HCT116 (cell line): Measurements from ENCODE around the gene HSPA1A. TPM values are rescaled to one million over a fixed set of nuclear protein-coding genes. Genes with fewer than 3 reads are reported as not detected.

Source experiments
- ATAC-seq: fragments of 200-7000 bp; cut with Tn5 transposase; 2 replicates; pipeline ENCODE4 v1.9.1; 2020; ENCODE audit warnings: mild to moderate bottlenecking, moderate library complexity
- BruUV-seq: library from RNA; stranded (reverse); fragments of 400-500 nt; replicated peaks from 2 replicates; lab custom pipeline; 2021; lab: Mats Ljungman, UMichigan
- CTCF ChIA-PET: fragments of 300-600 bp; sonication (Branson Sonifier 250); formaldehyde crosslinking; loops from one replicate; lab custom pipeline; 2021; ENCODE audit warnings: antibody characterized with exemption; lab: Charles Lee
- POLR2A ChIA-PET: fragments of 300-600, 350-600 bp; sonication (Branson Sonifier 250); formaldehyde crosslinking; loops from one replicate; lab custom pipeline; 2021; ENCODE audit warnings: antibody characterized with exemption; lab: Charles Lee
- RAD21 ChIA-PET, 2 experiments: fragments of 300-600 bp; sonication (Branson Sonifier 250); formaldehyde crosslinking; loops; one replicate each; lab custom pipeline; 2023; ENCODE audit warnings: low total read pairs in 2 of 2; ENCODE audit not compliant: uncharacterized antibody in 2 of 2, unreplicated experiment in 2 of 2, low non-redundant PET in 1 of 2; lab: Charles Lee
- DNase-seq: peaks from one replicate; pipeline ENCODE4 v3.0.0-alpha.2; 2010; ENCODE audit warnings: low read depth, low spot score
- H2AFZ ChIP-seq: fragments of 200-600 bp; shearing (Covaris generic), sonication (generic); 2 replicates; pipeline ENCODE4 v1.6.1; 2017; ENCODE audit warnings: low read depth, mixed run types, mixed read lengths, antibody characterized with exemption, low read length; ENCODE audit not compliant: poor library complexity, severe bottlenecking
- H3K27ac ChIP-seq: 2 replicates; pipeline ENCODE4 v1.5.1; 2012; ENCODE audit warnings: low read depth, low read length
- H3K27me3 ChIP-seq: fragments of 200-600 bp; sonication (generic); 2 replicates; pipeline ENCODE4 v1.6.1; 2016; ENCODE audit warnings: mixed run types, low read length, mixed read lengths; ENCODE audit not compliant: insufficient read depth
- H3K36me3 ChIP-seq, 2 experiments: fragments of 200-500 bp in 1 of 2; fragments of 200-600 bp in 1 of 2; sonication (Bioruptor generic) in 1 of 2; sonication (generic) in 1 of 2; 2 replicates each; pipeline versions ENCODE4 v1.5.1 to v1.6.1; 2014 to 2016; ENCODE audit warnings: low read length in 2 of 2, inconsistent platforms in 1 of 2, mixed read lengths in 1 of 2, mixed run types in 1 of 2; ENCODE audit not compliant: insufficient read depth in 2 of 2, control insufficient read depth in 1 of 2
- H3K4me1 ChIP-seq, 2 experiments: fragments of 200-600 bp in 1 of 2; sonication (generic) in 1 of 2; 2 replicates each; pipeline versions ENCODE4 v1.5.1 to v1.6.1; 2012 to 2017; ENCODE audit warnings: low read length in 2 of 2, inconsistent platforms in 1 of 2, mild to moderate bottlenecking in 1 of 2, mixed read lengths in 1 of 2, mixed run types in 1 of 2, moderate library complexity in 1 of 2; ENCODE audit not compliant: insufficient read depth in 2 of 2, control insufficient read depth in 1 of 2
- H3K4me2 ChIP-seq: fragments of 200-600 bp; sonication (generic); 2 replicates; pipeline ENCODE4 v1.6.1; 2017; ENCODE audit warnings: mixed run types, low read length, mixed read lengths
- H3K4me3 ChIP-seq, 2 experiments: fragments of 200-600 bp in 1 of 2; sonication (generic) in 1 of 2; replicated peaks in 1 of 2; 2 replicates each; pipeline ENCODE4 v1.5.1; 2011 to 2016; ENCODE audit warnings: low read length in 2 of 2, control low read depth in 1 of 2, low read depth in 1 of 2, mild to moderate bottlenecking in 1 of 2, mixed read lengths in 1 of 2, mixed run types in 1 of 2
- H3K79me2 ChIP-seq: fragments of 200-600 bp; sonication (generic); 2 replicates; pipeline ENCODE4 v1.6.1; 2017; ENCODE audit warnings: mild to moderate bottlenecking, mixed run types, low read length, moderate library complexity, mixed read lengths; ENCODE audit not compliant: insufficient read depth
- H3K9ac ChIP-seq: fragments of 200-600 bp; sonication (generic); 2 replicates; pipeline ENCODE4 v1.6.1; 2016; ENCODE audit warnings: low read length, mixed read lengths
- H3K9me2 ChIP-seq: fragments of 200-600 bp; sonication (generic), shearing (Covaris generic); 2 replicates; pipeline ENCODE4 v1.6.1; 2017; ENCODE audit warnings: mixed run types, mild to moderate bottlenecking, moderate library complexity; ENCODE audit not compliant: insufficient read depth
- H3K9me3 ChIP-seq, 2 experiments: fragments of 200-500 bp in 1 of 2; fragments of 200-600 bp in 1 of 2; sonication (Bioruptor generic) in 1 of 2; sonication (generic) in 1 of 2; 2 replicates each; pipeline ENCODE4 v1.6.1; 2014 to 2017; ENCODE audit warnings: low read length in 2 of 2, mixed read lengths in 2 of 2, inconsistent platforms in 1 of 2, low read depth in 1 of 2, mild to moderate bottlenecking in 1 of 2, mixed run types in 1 of 2, moderate library complexity in 1 of 2; ENCODE audit not compliant: control insufficient read depth in 1 of 2, insufficient read depth in 1 of 2
- H4K20me1 ChIP-seq: fragments of 200-600 bp; sonication (generic), shearing (Covaris generic); 2 replicates; pipeline ENCODE4 v1.6.1; 2017; ENCODE audit warnings: mixed run types, mild to moderate bottlenecking, moderate library complexity; ENCODE audit not compliant: insufficient read depth
- CBX3 ChIP-seq: IDR thresholded peaks from 2 replicates; pipeline ENCODE4 v1.6.1; 2012; ENCODE audit warnings: low read depth
- CEBPB ChIP-seq: IDR thresholded peaks from 2 replicates; pipeline ENCODE4 v1.6.1; 2012; ENCODE audit warnings: low read depth
- EGR1 ChIP-seq: IDR thresholded peaks from 2 replicates; pipeline ENCODE4 v1.6.1; 2012; ENCODE audit warnings: low read depth
- ELF1 ChIP-seq: IDR thresholded peaks from 2 replicates; pipeline ENCODE4 v1.6.1; 2012; ENCODE audit warnings: low read depth, borderline replicate concordance
- EZH2 ChIP-seq: fragments of 200-600 bp; sonication (generic); IDR thresholded peaks from 2 replicates; pipeline ENCODE4 v1.6.1; 2017; ENCODE audit warnings: antibody characterized with exemption, mixed run types
- EZH2phosphoT487 ChIP-seq: fragments of 200-600 bp; IDR thresholded peaks from 2 replicates; pipeline ENCODE4 v1.6.1; 2018; ENCODE audit warnings: antibody characterized with exemption, borderline replicate concordance
- FOSL1 ChIP-seq: IDR thresholded peaks from 2 replicates; pipeline ENCODE4 v1.6.1; 2012; ENCODE audit warnings: low read depth
- JUND ChIP-seq: IDR thresholded peaks from 2 replicates; pipeline ENCODE4 v1.6.1; 2012
- POLR2A ChIP-seq: IDR thresholded peaks from 2 replicates; pipeline ENCODE4 v1.7.0; 2011; ENCODE audit warnings: borderline replicate concordance; ENCODE audit not compliant: insufficient read depth, insufficient read length; ENCODE audit errors: extremely low read depth
- POLR2AphosphoS5 ChIP-seq: IDR thresholded peaks from 2 replicates; pipeline ENCODE4 v1.6.1; 2011; ENCODE audit warnings: mild to moderate bottlenecking, low read depth, low read length, moderate library complexity
- SIN3A ChIP-seq: IDR thresholded peaks from 2 replicates; pipeline ENCODE4 v1.6.1; 2012; ENCODE audit warnings: low read depth
- SP1 ChIP-seq: IDR thresholded peaks from 2 replicates; pipeline ENCODE4 v1.6.1; 2012; ENCODE audit warnings: low read depth
- SRF ChIP-seq: IDR thresholded peaks from 2 replicates; pipeline ENCODE4 v1.6.1; 2012; ENCODE audit warnings: low read depth
- TCF7L2 ChIP-seq: IDR thresholded peaks from 2 replicates; pipeline ENCODE4 v1.7.0; 2011; ENCODE audit warnings: borderline replicate concordance, inconsistent platforms; ENCODE audit not compliant: insufficient read depth, insufficient read length; ENCODE audit errors: extremely low read depth
- YY1 ChIP-seq: IDR thresholded peaks from 2 replicates; pipeline ENCODE4 v1.6.1; 2011; ENCODE audit warnings: low read length, low read depth, moderate library complexity, mild to moderate bottlenecking; ENCODE audit not compliant: insufficient replicate concordance; ENCODE audit errors: extremely low read depth
- ZFX ChIP-seq: fragments of 450-650 bp; IDR thresholded peaks from 2 replicates; pipeline ENCODE4 v1.6.1; 2017
- intact Hi-C: fragments of 100-400 bp; cut with micrococcal nuclease; formaldehyde crosslinking; loops from 2 replicates; pipeline ENCODE4 v1.10.0; 2022
- total RNA-seq: library from RNA; stranded (reverse); gene quantifications from one replicate; pipeline ENCODE4 v1.2.1, GENCODE V29; 2021; ENCODE audit not compliant: unreplicated experiment
- TF ChIP-seq, protein P1 (sequence below): IDR thresholded peaks from 2 replicates; pipeline ENCODE4 v1.6.1; 2012; ENCODE audit warnings: low read depth
- TF ChIP-seq, protein P2 (sequence below): IDR thresholded peaks from 2 replicates; pipeline ENCODE4 v1.6.1; 2012
- TF ChIP-seq, protein P3 (sequence below): IDR thresholded peaks from 2 replicates; pipeline ENCODE4 v1.6.1; 2011; ENCODE audit warnings: mild to moderate bottlenecking, low read length, moderate library complexity; ENCODE audit not compliant: insufficient replicate concordance; ENCODE audit errors: extremely low read depth
- TF ChIP-seq, protein P4 (sequence below): IDR thresholded peaks from 2 replicates; pipeline ENCODE4 v1.6.1; 2012

The HSPA1A gene
- total RNA-seq, 1 experiment from 2014 or later, result 5.0 TPM

DNA sequence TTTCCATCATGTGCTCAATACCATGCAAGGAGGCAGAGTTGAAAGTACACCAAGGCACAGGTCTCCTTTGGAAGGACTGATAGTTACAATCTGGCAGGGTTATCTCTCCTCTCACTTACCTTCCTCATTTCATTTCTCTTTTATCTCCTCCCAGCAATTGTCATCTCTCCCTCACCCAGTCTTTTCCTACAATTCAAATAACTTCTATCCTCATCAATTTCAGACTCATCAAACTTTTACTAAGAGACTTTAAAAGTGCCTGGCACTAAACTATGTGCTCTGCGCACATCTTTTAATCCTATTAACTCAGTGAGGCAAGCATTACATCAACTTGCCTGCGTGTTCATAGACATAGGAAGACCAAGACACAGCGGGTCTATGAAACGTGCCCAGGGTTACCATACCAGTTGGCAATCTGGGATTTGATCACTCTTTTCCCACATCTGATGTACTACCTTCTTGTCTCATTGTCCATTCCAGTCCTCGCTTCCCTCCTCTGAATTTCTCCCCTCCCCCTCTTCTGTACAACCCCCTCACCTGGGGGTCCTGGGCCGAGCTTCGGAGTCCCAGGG is 21.0 kb upstream of the HSPA1A start:
- H3K36me3 ChIP-seq, result peaks cover 7 to 25% of the 10 kb centered on the region in 2 experiments; a peak in 3 of 4 replicates
- TSS peak; percentile 51 for BruUV-seq
- no peaks in the 10 kb centered on the region for H3K27me3 ChIP-seq
- no peak for TF ChIP-seq SP1
- TF ChIP-seq, protein P1, sequence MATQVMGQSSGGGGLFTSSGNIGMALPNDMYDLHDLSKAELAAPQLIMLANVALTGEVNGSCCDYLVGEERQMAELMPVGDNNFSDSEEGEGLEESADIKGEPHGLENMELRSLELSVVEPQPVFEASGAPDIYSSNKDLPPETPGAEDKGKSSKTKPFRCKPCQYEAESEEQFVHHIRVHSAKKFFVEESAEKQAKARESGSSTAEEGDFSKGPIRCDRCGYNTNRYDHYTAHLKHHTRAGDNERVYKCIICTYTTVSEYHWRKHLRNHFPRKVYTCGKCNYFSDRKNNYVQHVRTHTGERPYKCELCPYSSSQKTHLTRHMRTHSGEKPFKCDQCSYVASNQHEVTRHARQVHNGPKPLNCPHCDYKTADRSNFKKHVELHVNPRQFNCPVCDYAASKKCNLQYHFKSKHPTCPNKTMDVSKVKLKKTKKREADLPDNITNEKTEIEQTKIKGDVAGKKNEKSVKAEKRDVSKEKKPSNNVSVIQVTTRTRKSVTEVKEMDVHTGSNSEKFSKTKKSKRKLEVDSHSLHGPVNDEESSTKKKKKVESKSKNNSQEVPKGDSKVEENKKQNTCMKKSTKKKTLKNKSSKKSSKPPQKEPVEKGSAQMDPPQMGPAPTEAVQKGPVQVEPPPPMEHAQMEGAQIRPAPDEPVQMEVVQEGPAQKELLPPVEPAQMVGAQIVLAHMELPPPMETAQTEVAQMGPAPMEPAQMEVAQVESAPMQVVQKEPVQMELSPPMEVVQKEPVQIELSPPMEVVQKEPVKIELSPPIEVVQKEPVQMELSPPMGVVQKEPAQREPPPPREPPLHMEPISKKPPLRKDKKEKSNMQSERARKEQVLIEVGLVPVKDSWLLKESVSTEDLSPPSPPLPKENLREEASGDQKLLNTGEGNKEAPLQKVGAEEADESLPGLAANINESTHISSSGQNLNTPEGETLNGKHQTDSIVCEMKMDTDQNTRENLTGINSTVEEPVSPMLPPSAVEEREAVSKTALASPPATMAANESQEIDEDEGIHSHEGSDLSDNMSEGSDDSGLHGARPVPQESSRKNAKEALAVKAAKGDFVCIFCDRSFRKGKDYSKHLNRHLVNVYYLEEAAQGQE, result no peak
- TF ChIP-seq JUND, result no peak
- TF ChIP-seq ZFX, result no peak
- no peak for TF ChIP-seq YY1
- TF ChIP-seq SIN3A, result no peak; the same call in 1 of the 2 replicates
- no peak for TF ChIP-seq POLR2AphosphoS5
- TF ChIP-seq, protein P2, sequence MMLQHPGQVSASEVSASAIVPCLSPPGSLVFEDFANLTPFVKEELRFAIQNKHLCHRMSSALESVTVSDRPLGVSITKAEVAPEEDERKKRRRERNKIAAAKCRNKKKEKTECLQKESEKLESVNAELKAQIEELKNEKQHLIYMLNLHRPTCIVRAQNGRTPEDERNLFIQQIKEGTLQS, result no peak
- TF ChIP-seq CEBPB, result no peak
- no peak for TF ChIP-seq ELF1
- TF ChIP-seq CBX3, result no peak
- TF ChIP-seq EZH2, result no peak
- TF ChIP-seq POLR2A, result no peak
- no peak for TF ChIP-seq SRF
- TF ChIP-seq TCF7L2, result no peak
- TF ChIP-seq EZH2phosphoT487, result no peak
- TF ChIP-seq, protein P3, sequence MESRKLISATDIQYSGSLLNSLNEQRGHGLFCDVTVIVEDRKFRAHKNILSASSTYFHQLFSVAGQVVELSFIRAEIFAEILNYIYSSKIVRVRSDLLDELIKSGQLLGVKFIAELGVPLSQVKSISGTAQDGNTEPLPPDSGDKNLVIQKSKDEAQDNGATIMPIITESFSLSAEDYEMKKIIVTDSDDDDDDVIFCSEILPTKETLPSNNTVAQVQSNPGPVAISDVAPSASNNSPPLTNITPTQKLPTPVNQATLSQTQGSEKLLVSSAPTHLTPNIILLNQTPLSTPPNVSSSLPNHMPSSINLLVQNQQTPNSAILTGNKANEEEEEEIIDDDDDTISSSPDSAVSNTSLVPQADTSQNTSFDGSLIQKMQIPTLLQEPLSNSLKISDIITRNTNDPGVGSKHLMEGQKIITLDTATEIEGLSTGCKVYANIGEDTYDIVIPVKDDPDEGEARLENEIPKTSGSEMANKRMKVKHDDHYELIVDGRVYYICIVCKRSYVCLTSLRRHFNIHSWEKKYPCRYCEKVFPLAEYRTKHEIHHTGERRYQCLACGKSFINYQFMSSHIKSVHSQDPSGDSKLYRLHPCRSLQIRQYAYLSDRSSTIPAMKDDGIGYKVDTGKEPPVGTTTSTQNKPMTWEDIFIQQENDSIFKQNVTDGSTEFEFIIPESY, result no peak
- no peak for TF ChIP-seq FOSL1
- TF ChIP-seq, protein P4, sequence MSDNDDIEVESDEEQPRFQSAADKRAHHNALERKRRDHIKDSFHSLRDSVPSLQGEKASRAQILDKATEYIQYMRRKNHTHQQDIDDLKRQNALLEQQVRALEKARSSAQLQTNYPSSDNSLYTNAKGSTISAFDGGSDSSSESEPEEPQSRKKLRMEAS, result no peak
- TF ChIP-seq EGR1, result no peak
- peak overlapping the region; percentile 97 for H3K9ac ChIP-seq
- RAD21 ChIA-PET, result no interaction called here
- intact Hi-C loops, result no loop called here
- no peaks in the 10 kb centered on the region for H3K9me3 ChIP-seq
- CTCF ChIA-PET, result interaction anchor here (1.8 kb wide), 2 partner anchors 12 to 25 kb away, joined by 7 to 16 read pairs; partner anchors contain the start of gene LSM2
- peaks cover 58% of the 10 kb centered on the region for H3K79me2 ChIP-seq
- H3K4me3 ChIP-seq, result peak overlapping the region; percentile 70 to 93
- H3K4me1 ChIP-seq, result peaks cover 24 to 45% of the 10 kb centered on the region in 2 experiments
- no peaks in the 10 kb centered on the region for H3K9me2 ChIP-seq
- peak overlapping the region; percentile 98 for H3K27ac ChIP-seq
- DNase-seq, result no peak
- H4K20me1 ChIP-seq, result 0 out of 2 replicates have a peak, but pooled peaks cover under 1% of the 10 kb centered on the region
- peak overlapping the region; percentile 99 for H3K4me2 ChIP-seq
- no peak overlapping the region for H2AFZ ChIP-seq
- POLR2A ChIA-PET, result interaction anchor here (0.6 to 2.4 kb wide), 2 partner anchors 12 to 33 kb away, joined by 3 to 19 read pairs; partner anchors contain the start of genes HSPA1B and LSM2
- no peak for ATAC-seq
